ENCODE data around the gene PATJ. TPM values are rescaled to one million over a fixed set of nuclear protein-coding genes. Genes with fewer than 3 reads are reported as not detected.
"Not testable (repeated sequence)": the region's sequence is repeated elsewhere in the genome, so short reads cannot be mapped to it uniquely, and the experiment has no call there.

Gene PATJ
- total RNA-seq, 1 experiment from 2014 or later = 57.9 TPM

GRCh38 chr1:61892977-61893376 is 150.7 kb downstream of the PATJ start:
- H3K4me3 Mint-ChIP-seq = no peak overlapping the region
- DNase-seq (ENCODE audit: low spot score) (no peak), ATAC-seq (no peak)
- no peak overlapping the region for H3K27ac Mint-ChIP-seq
- no peaks in the 10 kb centered on the region for H3K27me3 Mint-ChIP-seq (ENCODE audit: low read depth)
- CTCF ChIA-PET = no interaction called here
- POLR2A ChIA-PET = no interaction called here
- H3K4me1 Mint-ChIP-seq = peaks cover 10% of the 10 kb centered on the region
- H3K9me3 Mint-ChIP-seq = peaks cover 16% of the 10 kb centered on the region
- peaks cover 31% of the 10 kb centered on the region for H3K36me3 Mint-ChIP-seq
- TF ChIP-seq ZNF219 (CRISPR knock-in tag; IDR thresholded peaks at IDR 0.05; ENCODE audit: borderline replicate concordance) (no peak), PRRX2 (CRISPR knock-in tag; IDR thresholded peaks at IDR 0.05) (no peak), ESRRA (CRISPR knock-in tag; IDR thresholded peaks at IDR 0.05; ENCODE audit: borderline replicate concordance) (no peak), ZNF232 (CRISPR knock-in tag; IDR thresholded peaks at IDR 0.05) (no peak)
- TF ChIP-seq, protein P1, sequence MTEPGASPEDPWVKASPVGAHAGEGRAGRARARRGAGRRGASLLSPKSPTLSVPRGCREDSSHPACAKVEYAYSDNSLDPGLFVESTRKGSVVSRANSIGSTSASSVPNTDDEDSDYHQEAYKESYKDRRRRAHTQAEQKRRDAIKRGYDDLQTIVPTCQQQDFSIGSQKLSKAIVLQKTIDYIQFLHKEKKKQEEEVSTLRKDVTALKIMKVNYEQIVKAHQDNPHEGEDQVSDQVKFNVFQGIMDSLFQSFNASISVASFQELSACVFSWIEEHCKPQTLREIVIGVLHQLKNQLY (CRISPR knock-in tag; IDR thresholded peaks at IDR 0.05) = no peak

DNA sequence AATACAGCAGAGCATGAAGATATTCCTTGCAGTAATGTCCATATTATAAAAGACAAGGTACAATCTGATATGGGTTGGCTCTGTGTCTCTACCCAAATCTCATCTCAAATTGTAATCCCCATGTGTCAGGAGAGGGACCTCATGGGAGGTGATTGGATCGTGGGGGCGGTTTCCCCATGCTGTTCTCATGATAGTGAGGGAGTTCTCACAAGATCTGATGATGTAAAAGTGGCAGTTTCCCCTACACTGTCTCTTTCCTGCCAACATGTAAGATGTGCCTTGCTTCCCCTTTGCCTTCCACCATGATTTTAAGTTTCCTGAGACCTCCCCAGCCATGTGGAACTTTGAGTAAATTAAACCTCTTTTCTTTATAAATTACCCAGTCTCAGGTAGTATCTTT is 152.0 kb downstream of the PATJ start:
- POLR2A ChIA-PET = not testable (repeated sequence)

DNA sequence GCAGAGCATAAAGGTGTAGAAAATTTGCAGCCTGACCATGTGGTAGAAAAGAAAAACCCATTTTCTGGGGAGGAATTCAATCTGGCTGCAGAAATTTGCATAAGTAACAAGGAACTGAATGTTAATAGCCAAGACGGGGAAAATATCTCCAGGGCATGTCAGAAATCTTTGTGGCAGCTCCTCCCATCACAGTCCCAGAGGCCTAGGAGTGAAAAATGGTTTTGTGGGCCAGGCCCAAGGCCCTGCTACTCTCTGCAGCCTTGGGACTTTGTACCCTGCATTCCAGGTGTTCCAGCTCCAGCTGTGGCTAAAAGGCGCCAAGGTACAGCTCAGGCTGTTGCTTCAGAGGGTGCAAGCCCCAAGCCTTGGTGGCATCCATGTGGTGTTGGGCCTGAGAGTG is 152.9 kb downstream of the PATJ start:
- TF ChIP-seq TP53 (CRISPR knock-in tag; IDR thresholded peaks at IDR 0.05) (no peak), ZSCAN18 (CRISPR knock-in tag; IDR thresholded peaks at IDR 0.05) (no peak), OVOL2 (CRISPR knock-in tag; IDR thresholded peaks at IDR 0.05; ENCODE audit: borderline replicate concordance) (no peak), GABPB1 (CRISPR knock-in tag; IDR thresholded peaks at IDR 0.05) (no peak), NR2C2 (CRISPR knock-in tag; IDR thresholded peaks at IDR 0.05) (no peak), ZNF423 (CRISPR knock-in tag; IDR thresholded peaks at IDR 0.05) (no peak), ZNF138 (CRISPR knock-in tag; conservative IDR thresholded peaks at IDR 0.05) (no peak)
- TF ChIP-seq, protein P2, sequence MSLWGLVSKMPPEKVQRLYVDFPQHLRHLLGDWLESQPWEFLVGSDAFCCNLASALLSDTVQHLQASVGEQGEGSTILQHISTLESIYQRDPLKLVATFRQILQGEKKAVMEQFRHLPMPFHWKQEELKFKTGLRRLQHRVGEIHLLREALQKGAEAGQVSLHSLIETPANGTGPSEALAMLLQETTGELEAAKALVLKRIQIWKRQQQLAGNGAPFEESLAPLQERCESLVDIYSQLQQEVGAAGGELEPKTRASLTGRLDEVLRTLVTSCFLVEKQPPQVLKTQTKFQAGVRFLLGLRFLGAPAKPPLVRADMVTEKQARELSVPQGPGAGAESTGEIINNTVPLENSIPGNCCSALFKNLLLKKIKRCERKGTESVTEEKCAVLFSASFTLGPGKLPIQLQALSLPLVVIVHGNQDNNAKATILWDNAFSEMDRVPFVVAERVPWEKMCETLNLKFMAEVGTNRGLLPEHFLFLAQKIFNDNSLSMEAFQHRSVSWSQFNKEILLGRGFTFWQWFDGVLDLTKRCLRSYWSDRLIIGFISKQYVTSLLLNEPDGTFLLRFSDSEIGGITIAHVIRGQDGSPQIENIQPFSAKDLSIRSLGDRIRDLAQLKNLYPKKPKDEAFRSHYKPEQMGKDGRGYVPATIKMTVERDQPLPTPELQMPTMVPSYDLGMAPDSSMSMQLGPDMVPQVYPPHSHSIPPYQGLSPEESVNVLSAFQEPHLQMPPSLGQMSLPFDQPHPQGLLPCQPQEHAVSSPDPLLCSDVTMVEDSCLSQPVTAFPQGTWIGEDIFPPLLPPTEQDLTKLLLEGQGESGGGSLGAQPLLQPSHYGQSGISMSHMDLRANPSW (CRISPR knock-in tag; conservative IDR thresholded peaks at IDR 0.05; ENCODE audit: low read depth) = no peak
- TF ChIP-seq, protein P3, sequence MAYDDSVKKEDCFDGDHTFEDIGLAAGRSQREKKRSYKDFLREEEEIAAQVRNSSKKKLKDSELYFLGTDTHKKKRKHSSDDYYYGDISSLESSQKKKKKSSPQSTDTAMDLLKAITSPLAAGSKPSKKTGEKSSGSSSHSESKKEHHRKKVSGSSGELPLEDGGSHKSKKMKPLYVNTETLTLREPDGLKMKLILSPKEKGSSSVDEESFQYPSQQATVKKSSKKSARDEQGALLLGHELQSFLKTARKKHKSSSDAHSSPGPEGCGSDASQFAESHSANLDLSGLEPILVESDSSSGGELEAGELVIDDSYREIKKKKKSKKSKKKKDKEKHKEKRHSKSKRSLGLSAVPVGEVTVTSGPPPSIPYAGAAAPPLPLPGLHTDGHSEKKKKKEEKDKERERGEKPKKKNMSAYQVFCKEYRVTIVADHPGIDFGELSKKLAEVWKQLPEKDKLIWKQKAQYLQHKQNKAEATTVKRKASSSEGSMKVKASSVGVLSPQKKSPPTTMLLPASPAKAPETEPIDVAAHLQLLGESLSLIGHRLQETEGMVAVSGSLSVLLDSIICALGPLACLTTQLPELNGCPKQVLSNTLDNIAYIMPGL (CRISPR knock-in tag; IDR thresholded peaks at IDR 0.05) = no peak
- CTCF ChIA-PET = no interaction called here
- ATAC-seq (no peak), DNase-seq (ENCODE audit: low spot score) (no peak)
- H3K4me3 Mint-ChIP-seq = no peak overlapping the region
- H3K27ac Mint-ChIP-seq = no peak overlapping the region
- no peaks in the 10 kb centered on the region for H3K27me3 Mint-ChIP-seq (ENCODE audit: low read depth)
- H3K9me3 Mint-ChIP-seq = peaks cover 16% of the 10 kb centered on the region
- peaks cover 34% of the 10 kb centered on the region for H3K36me3 Mint-ChIP-seq
- H3K4me1 Mint-ChIP-seq = peaks cover 10% of the 10 kb centered on the region
- POLR2A ChIA-PET = no interaction called here

More for the DNA sequence above, 152.0 kb downstream of the PATJ start:
- Mint-ChIP-seq H3K36me3 (peaks cover 34% of the 10 kb centered on the region), H3K9me3 (peaks cover 16% of the 10 kb centered on the region)
- H3K4me3 Mint-ChIP-seq; H3K4me1 Mint-ChIP-seq; ATAC-seq; CTCF ChIA-PET; H3K27ac Mint-ChIP-seq; DNase-seq (ENCODE audit: low spot score); H3K27me3 Mint-ChIP-seq (ENCODE audit: low read depth): not testable (repeated sequence)

DNA sequence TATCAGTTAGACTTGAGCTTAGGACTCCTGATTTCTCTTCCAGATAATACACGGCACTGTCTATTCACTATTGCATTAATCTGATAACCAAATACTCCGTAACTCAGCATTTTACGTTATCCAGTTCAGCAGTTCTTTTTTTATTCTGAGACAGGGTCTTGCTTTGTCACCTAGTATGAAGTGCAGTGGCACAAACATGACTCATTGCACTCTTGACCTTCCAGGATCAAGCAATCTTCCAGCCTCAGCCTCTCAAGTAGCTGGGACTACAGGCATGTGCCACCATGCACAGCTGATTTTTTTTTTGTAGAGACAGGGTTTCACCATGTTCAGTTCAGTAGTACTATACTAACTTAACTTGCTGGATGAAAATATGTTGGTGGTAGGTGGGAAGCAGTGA is 156.4 kb downstream of the PATJ start:
- CTCF ChIA-PET = no interaction called here
- no peak for DNase-seq (ENCODE audit: low spot score)
- H3K4me1 Mint-ChIP-seq = no peaks in the 10 kb centered on the region
- POLR2A ChIA-PET = no interaction called here
- H3K4me3 Mint-ChIP-seq = no peak overlapping the region
- ATAC-seq = no peak
- no peaks in the 10 kb centered on the region for H3K27me3 Mint-ChIP-seq (ENCODE audit: low read depth)
- no peak overlapping the region for H3K27ac Mint-ChIP-seq
- H3K36me3 Mint-ChIP-seq = peaks cover 41% of the 10 kb centered on the region
- H3K9me3 Mint-ChIP-seq = peaks cover 16% of the 10 kb centered on the region
- TF ChIP-seq, protein P4, sequence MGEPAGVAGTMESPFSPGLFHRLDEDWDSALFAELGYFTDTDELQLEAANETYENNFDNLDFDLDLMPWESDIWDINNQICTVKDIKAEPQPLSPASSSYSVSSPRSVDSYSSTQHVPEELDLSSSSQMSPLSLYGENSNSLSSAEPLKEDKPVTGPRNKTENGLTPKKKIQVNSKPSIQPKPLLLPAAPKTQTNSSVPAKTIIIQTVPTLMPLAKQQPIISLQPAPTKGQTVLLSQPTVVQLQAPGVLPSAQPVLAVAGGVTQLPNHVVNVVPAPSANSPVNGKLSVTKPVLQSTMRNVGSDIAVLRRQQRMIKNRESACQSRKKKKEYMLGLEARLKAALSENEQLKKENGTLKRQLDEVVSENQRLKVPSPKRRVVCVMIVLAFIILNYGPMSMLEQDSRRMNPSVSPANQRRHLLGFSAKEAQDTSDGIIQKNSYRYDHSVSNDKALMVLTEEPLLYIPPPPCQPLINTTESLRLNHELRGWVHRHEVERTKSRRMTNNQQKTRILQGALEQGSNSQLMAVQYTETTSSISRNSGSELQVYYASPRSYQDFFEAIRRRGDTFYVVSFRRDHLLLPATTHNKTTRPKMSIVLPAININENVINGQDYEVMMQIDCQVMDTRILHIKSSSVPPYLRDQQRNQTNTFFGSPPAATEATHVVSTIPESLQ (CRISPR knock-in tag; IDR thresholded peaks at IDR 0.05) = no peak
- TF ChIP-seq PRRX2 (CRISPR knock-in tag; IDR thresholded peaks at IDR 0.05) (no peak), ZSCAN18 (CRISPR knock-in tag; IDR thresholded peaks at IDR 0.05) (no peak), ZNF416 (CRISPR knock-in tag; IDR thresholded peaks at IDR 0.05) (no peak), MXD4 (CRISPR knock-in tag; IDR thresholded peaks at IDR 0.05; ENCODE audit: borderline replicate concordance) (no peak)

All from WTC11 (cell line).